Thyroid gland (tissue), 4 donors: Measurements from ENCODE around the gene SCN10A. TPM values are rescaled to one million over a fixed set of nuclear protein-coding genes. Genes with fewer than 3 reads are reported as not detected.

ENCODE experiments used
- DNase-seq, 2 donors: peaks; one replicate each; pipeline ENCODE4 v3.0.0-alpha.2; 2019
- H3K27ac ChIP-seq, 3 donors: fragments of 200-600 bp; sonication (generic); 1 replicate in 2 of 3; 2 replicates in 1 of 3; pipeline ENCODE4 v1.5.1; 2016 to 2019; ENCODE audit warnings: mild to moderate bottlenecking in 1 of 3, moderate library complexity in 1 of 3
- H3K27me3 ChIP-seq: fragments of 200-600 bp; sonication (generic); one replicate; pipeline ENCODE4 v1.5.1; 2019
- H3K36me3 ChIP-seq, 2 donors: fragments of 200-600 bp; sonication (generic); one replicate each; pipeline ENCODE4 v1.5.1; 2016 to 2019
- H3K4me1 ChIP-seq, 2 donors: fragments of 200-600 bp; sonication (generic); one replicate each; pipeline ENCODE4 v1.5.1; 2017 to 2019
- H3K4me3 ChIP-seq, 3 donors: fragments of 200-600 bp; sonication (generic); replicated peaks in 1 of 3; 1 replicate in 2 of 3; 2 replicates in 1 of 3; pipeline ENCODE4 v1.5.1; 2016; ENCODE audit warnings: mild to moderate bottlenecking in 1 of 3
- H3K9me3 ChIP-seq: fragments of 200-600 bp; sonication (generic); one replicate; pipeline ENCODE4 v1.5.1; 2017
- POLR2A ChIP-seq, 2 donors: fragments of 450-650 bp; IDR thresholded peaks; one replicate each; pipeline ENCODE4 v1.6.1; 2017; ENCODE audit warnings: antibody characterized with exemption in 2 of 2, mild to moderate bottlenecking in 2 of 2, moderate library complexity in 1 of 2
- WGBS, 2 donors: methylation state at CpG; one replicate each; pipeline ENCODE4 v1.1.5; 2017; 5-methylcytosine and 5-hydroxymethylcytosine counted together
- intact Hi-C: fragments of 100-400 bp; cut with DNase I; formaldehyde crosslinking; loops from one replicate; pipeline ENCODE4 v1.15.1; 2023
- total RNA-seq, 4 donors: library from RNA; depleted of rRNA; stranded (reverse); fragments of >200 nt; gene quantifications; one replicate each; pipeline ENCODE4 v1.2.3, GENCODE V29; 2016
- TF ChIP-seq, protein P1 (sequence below), 6 experiments: fragments of 200-600 bp in 3 of 6; fragments of 450-650 bp in 3 of 6; sonication (generic) in 3 of 6; IDR thresholded peaks; one replicate each; pipeline ENCODE4 v1.5.1; 2016 to 2019; ENCODE audit warnings: antibody characterized with exemption in 6 of 6, mild to moderate bottlenecking in 2 of 6, inconsistent platforms in 1 of 6, moderate library complexity in 1 of 6

SCN10A gene
- total RNA-seq, 4 donors from 2014 or later, result not detected

- TF ChIP-seq, protein P1, sequence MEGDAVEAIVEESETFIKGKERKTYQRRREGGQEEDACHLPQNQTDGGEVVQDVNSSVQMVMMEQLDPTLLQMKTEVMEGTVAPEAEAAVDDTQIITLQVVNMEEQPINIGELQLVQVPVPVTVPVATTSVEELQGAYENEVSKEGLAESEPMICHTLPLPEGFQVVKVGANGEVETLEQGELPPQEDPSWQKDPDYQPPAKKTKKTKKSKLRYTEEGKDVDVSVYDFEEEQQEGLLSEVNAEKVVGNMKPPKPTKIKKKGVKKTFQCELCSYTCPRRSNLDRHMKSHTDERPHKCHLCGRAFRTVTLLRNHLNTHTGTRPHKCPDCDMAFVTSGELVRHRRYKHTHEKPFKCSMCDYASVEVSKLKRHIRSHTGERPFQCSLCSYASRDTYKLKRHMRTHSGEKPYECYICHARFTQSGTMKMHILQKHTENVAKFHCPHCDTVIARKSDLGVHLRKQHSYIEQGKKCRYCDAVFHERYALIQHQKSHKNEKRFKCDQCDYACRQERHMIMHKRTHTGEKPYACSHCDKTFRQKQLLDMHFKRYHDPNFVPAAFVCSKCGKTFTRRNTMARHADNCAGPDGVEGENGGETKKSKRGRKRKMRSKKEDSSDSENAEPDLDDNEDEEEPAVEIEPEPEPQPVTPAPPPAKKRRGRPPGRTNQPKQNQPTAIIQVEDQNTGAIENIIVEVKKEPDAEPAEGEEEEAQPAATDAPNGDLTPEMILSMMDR (IDR thresholded peaks at IDR 0.05), result no peak
- no peak for TF ChIP-seq POLR2A (IDR thresholded peaks at IDR 0.05)
- no peaks in the 10 kb centered on the region for H3K9me3 ChIP-seq
These were observed 21.3 kb upstream of the SCN10A start for GRCh38 chr3:38837358-38837757.

GRCh38 chr3:38836561-38836960, 20.5 kb upstream of the SCN10A start:
- intact Hi-C loops, result no loop called here
- H3K27me3 ChIP-seq, result no peaks in the 10 kb centered on the region
- no peak overlapping the region for H3K4me3 ChIP-seq
- TF ChIP-seq, protein P1 (IDR thresholded peaks at IDR 0.05), result no peak
- WGBS, 2 donors, result 72 to 75% methylated on average over 5 of the region's 5 CpGs
- H3K27ac ChIP-seq, result no peak overlapping the region
- H3K36me3 ChIP-seq, result no peaks in the 10 kb centered on the region
- DNase-seq, result no peak
- H3K9me3 ChIP-seq, result no peaks in the 10 kb centered on the region
- H3K4me1 ChIP-seq, result no peaks in the 10 kb centered on the region

More at GRCh38 chr3:38837358-38837757, 21.3 kb upstream of the SCN10A start:
- no peaks in the 10 kb centered on the region for H3K4me1 ChIP-seq
- intact Hi-C loops, result no loop called here
- no peaks in the 10 kb centered on the region for H3K36me3 ChIP-seq
- WGBS, 2 donors, result 39 to 47% methylated on average over 4 of the region's 4 CpGs
- no peak overlapping the region for H3K4me3 ChIP-seq
- no peak for DNase-seq
- H3K27me3 ChIP-seq, result no peaks in the 10 kb centered on the region
- no peak overlapping the region for H3K27ac ChIP-seq

- no peak for TF ChIP-seq POLR2A (IDR thresholded peaks at IDR 0.05)
- TF ChIP-seq, protein P1 (IDR thresholded peaks at IDR 0.05), result no peak
- Histone ChIP-seq H3K4me3 (no peak overlapping the region), H3K36me3 (no peaks in the 10 kb centered on the region), H3K4me1 (no peaks in the 10 kb centered on the region), H3K9me3 (no peaks in the 10 kb centered on the region), H3K27ac (no peak overlapping the region), H3K27me3 (no peaks in the 10 kb centered on the region)
- 79 to 81% methylated on average over 3 of the region's 3 CpGs for WGBS, 2 donors
- DNase-seq, result no peak
- intact Hi-C loops, result no loop called here
These were observed 19.9 kb upstream of the SCN10A start for GRCh38 chr3:38835939-38836338.

DNA sequence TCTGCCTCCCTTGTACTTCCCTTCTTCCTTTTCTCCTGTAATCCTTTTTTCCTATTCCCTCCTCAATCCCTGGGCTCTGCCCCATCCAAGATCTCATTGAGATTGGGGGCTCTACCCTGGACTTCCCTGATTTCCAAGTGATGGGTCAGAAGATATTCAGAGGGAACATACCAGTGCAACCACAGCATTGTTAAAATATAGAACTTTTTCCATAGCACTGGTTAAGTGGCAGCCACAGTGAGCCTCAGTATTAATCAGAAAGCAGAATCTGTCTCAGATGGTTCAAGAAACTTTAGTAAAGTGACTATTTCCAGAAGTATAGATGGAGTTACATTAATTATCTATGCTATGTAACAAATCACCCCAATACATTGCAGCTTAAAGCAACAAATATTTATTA, 18.7 kb upstream of the SCN10A start:
- H3K27ac ChIP-seq, result no peak overlapping the region
- TF ChIP-seq POLR2A (IDR thresholded peaks at IDR 0.05), result no peak
- TF ChIP-seq, protein P1 (IDR thresholded peaks at IDR 0.05), result no peak

GRCh38 chr3:38834110-38834509, 18.1 kb upstream of the SCN10A start:
- no peaks in the 10 kb centered on the region for H3K4me1 ChIP-seq
- DNase-seq, result peak; percentile 5 to 20
- intact Hi-C loops, result no loop called here
- no peaks in the 10 kb centered on the region for H3K9me3 ChIP-seq
- no peak overlapping the region for H3K4me3 ChIP-seq
- H3K36me3 ChIP-seq, result no peaks in the 10 kb centered on the region
- H3K27me3 ChIP-seq, result no peaks in the 10 kb centered on the region
- TF ChIP-seq POLR2A (IDR thresholded peaks at IDR 0.05), result no peak
- TF ChIP-seq, protein P1 (IDR thresholded peaks at IDR 0.05), result no peak
- 24% methylated on average over 8 of the region's 8 CpGs for WGBS, 2 donors
- H3K27ac ChIP-seq, result no peak overlapping the region

More for the DNA sequence above, 18.7 kb upstream of the SCN10A start:
- Histone ChIP-seq H3K9me3 (no peaks in the 10 kb centered on the region), H3K4me3 (no peak overlapping the region), H3K27me3 (no peaks in the 10 kb centered on the region), H3K36me3 (no peaks in the 10 kb centered on the region), H3K4me1 (no peaks in the 10 kb centered on the region)
- DNase-seq, result no peak
- intact Hi-C loops, result no loop called here
